OCI-LY1 (cell line): Measurements from ENCODE around the gene CPVL.

Source experiments
- CTCF ChIP-seq: fragments of 200-600 bp; sonication (generic), shearing (Covaris generic); IDR thresholded peaks from 2 replicates; pipeline ENCODE4 v1.5.1; 2017; ENCODE audit warnings: mild to moderate bottlenecking, antibody characterized with exemption, low read length, moderate library complexity, mixed read lengths
- EZH2 ChIP-seq: fragments of 200-600 bp; sonication (generic), shearing (Covaris generic); IDR thresholded peaks from 2 replicates; pipeline ENCODE4 v1.8.0; 2017; ENCODE audit warnings: borderline replicate concordance, mixed run types, mild to moderate bottlenecking, antibody characterized with exemption, low read length, moderate library complexity, mixed read lengths

GRCh38 chr7:29194594-29195427 is 48.5 kb upstream of the CPVL start, which contains the start of gene CHN2:
- TF ChIP-seq CTCF (no peak), EZH2 (no peak)
